ENCODE measurements around the gene RPL37A.
"Not testable (repeated sequence)": the region's sequence is repeated elsewhere in the genome, so short reads cannot be mapped to it uniquely, and the experiment has no call there.

Gene RPL37A

GRCh38 chr2:216517447-216518225 lies 19.0 kb downstream of the RPL37A start:
- DNase-seq (ENCODE audit: low read depth in 2 of 2) = no peak

- DNase-seq (ENCODE audit: low read depth in 2 of 2) = not testable (repeated sequence)
These were observed 20.0 kb downstream of the RPL37A start for GRCh38 chr2:216518566-216519119.

- peak in 1 of 2 donors; percentile 22 for DNase-seq (ENCODE audit: low read depth in 2 of 2)
These were observed 20.6 kb downstream of the RPL37A start for GRCh38 chr2:216519154-216519762.

- no peak for DNase-seq (ENCODE audit: low read depth in 2 of 2)
These were observed 21.5 kb downstream of the RPL37A start for GRCh38 chr2:216520112-216520511.

GRCh38 chr2:216522892-216523502 lies 24.4 kb downstream of the RPL37A start:
- no peak for DNase-seq (ENCODE audit: low read depth in 2 of 2)

- DNase-seq (ENCODE audit: low read depth in 2 of 2) = no peak
These were observed 27.3 kb downstream of the RPL37A start for GRCh38 chr2:216525972-216526371.

GRCh38 chr2:216526939-216527338 lies 28.3 kb downstream of the RPL37A start:
- DNase-seq (ENCODE audit: low read depth in 2 of 2) = no peak

GRCh38 chr2:216527600-216527999 lies 29.0 kb downstream of the RPL37A start:
- DNase-seq (ENCODE audit: low read depth in 2 of 2) = no peak

GRCh38 chr2:216532562-216532961 lies 33.9 kb downstream of the RPL37A start:
- DNase-seq (ENCODE audit: low read depth in 2 of 2) = no peak

GRCh38 chr2:216533609-216534008 lies 35.0 kb downstream of the RPL37A start:
- no peak for DNase-seq (ENCODE audit: low read depth in 2 of 2)

GRCh38 chr2:216534809-216535208 lies 36.2 kb downstream of the RPL37A start:
- DNase-seq (ENCODE audit: low read depth in 2 of 2) = no peak

- no peak for DNase-seq (ENCODE audit: low read depth in 2 of 2)
These were observed 36.9 kb downstream of the RPL37A start for GRCh38 chr2:216535454-216535995.

- no peak for DNase-seq (ENCODE audit: low read depth in 2 of 2)
These were observed 38.1 kb downstream of the RPL37A start for GRCh38 chr2:216536734-216537210.

GRCh38 chr2:216537366-216537765 lies 38.7 kb downstream of the RPL37A start:
- no peak for DNase-seq (ENCODE audit: low read depth in 2 of 2)

GRCh38 chr2:216538538-216538937 lies 39.9 kb downstream of the RPL37A start:
- DNase-seq (ENCODE audit: low read depth in 2 of 2) = no peak

- no peak for DNase-seq (ENCODE audit: low read depth in 2 of 2)
These were observed 40.5 kb downstream of the RPL37A start for GRCh38 chr2:216539120-216539519.

GRCh38 chr2:216539791-216540241 lies 41.2 kb downstream of the RPL37A start:
- DNase-seq (ENCODE audit: low read depth in 2 of 2) = no peak

- DNase-seq (ENCODE audit: low read depth in 2 of 2) = no peak
These were observed 42.3 kb downstream of the RPL37A start for GRCh38 chr2:216540920-216541319.

GRCh38 chr2:216541505-216541904 lies 42.9 kb downstream of the RPL37A start:
- DNase-seq (ENCODE audit: low read depth in 2 of 2) = no peak

- DNase-seq (ENCODE audit: low read depth in 2 of 2) = no peak
These were observed 46.7 kb downstream of the RPL37A start for GRCh38 chr2:216545359-216545758.

GRCh38 chr2:216546241-216546640 lies 47.6 kb downstream of the RPL37A start:
- DNase-seq (ENCODE audit: low read depth in 2 of 2) = no peak
